Neural progenitor cell (in vitro differentiated cells): ENCODE results near the gene B4GALNT3. TPM values are rescaled to one million over a fixed set of nuclear protein-coding genes. Genes with fewer than 3 reads are reported as not detected.

Experiments used
- DNase-seq: peaks from one replicate; pipeline ENCODE4 v3.0.0-alpha.2; 2016; ENCODE audit warnings: low spot score
- H2AFZ ChIP-seq: fragments of 200-600 bp; sonication (generic); replicated peaks from 2 replicates; pipeline ENCODE4 v1.6.1; 2016; ENCODE audit warnings: antibody characterized with exemption
- H3F3A ChIP-seq: fragments of 200-600 bp; sonication (generic); 2 replicates; pipeline ENCODE4 v1.6.1; 2016; ENCODE audit warnings: antibody characterized with exemption, low read depth
- H3K27ac ChIP-seq: fragments of 200-600 bp; sonication (generic); 2 replicates; pipeline ENCODE4 v1.5.1; 2016; ENCODE audit warnings: mild to moderate bottlenecking
- H3K27me3 ChIP-seq: fragments of 200-600 bp; sonication (generic); 2 replicates; pipeline ENCODE4 v1.6.1; 2016; ENCODE audit warnings: mild to moderate bottlenecking, moderate library complexity
- H3K36me3 ChIP-seq: fragments of 200-600 bp; sonication (generic); 2 replicates; pipeline ENCODE4 v1.5.1; 2016
- H3K4me1 ChIP-seq: fragments of 200-600 bp; sonication (generic); 2 replicates; pipeline ENCODE4 v1.6.1; 2016; ENCODE audit warnings: mixed run types
- H3K4me2 ChIP-seq: fragments of 200-600 bp; sonication (generic); 2 replicates; pipeline ENCODE4 v1.6.1; 2016
- H3K4me3 ChIP-seq: fragments of 200-600 bp; sonication (generic); 2 replicates; pipeline ENCODE4 v1.5.1; 2016
- H3K79me2 ChIP-seq: fragments of 200-600 bp; sonication (generic); 2 replicates; pipeline ENCODE4 v1.6.1; 2016; ENCODE audit warnings: low read depth
- H3K9ac ChIP-seq: fragments of 200-600 bp; sonication (generic); 2 replicates; pipeline ENCODE4 v1.6.1; 2016
- H3K9me3 ChIP-seq: fragments of 200-600 bp; sonication (generic); 2 replicates; pipeline ENCODE4 v1.5.1; 2016; ENCODE audit warnings: low read depth
- H4K20me1 ChIP-seq: fragments of 200-600 bp; sonication (generic); 2 replicates; pipeline ENCODE4 v1.6.1; 2016; ENCODE audit warnings: low read depth
- H3K27ac Mint-ChIP-seq: 3 replicates; pipeline ENCODE4 v1.8.0; 2021; ENCODE audit warnings: mixed read lengths
- H3K27me3 Mint-ChIP-seq: 2 replicates; pipeline ENCODE4 v1.8.0; 2022; ENCODE audit warnings: low read depth, mild to moderate bottlenecking, inconsistent platforms, moderate library complexity, mixed read lengths; ENCODE audit not compliant: insufficient read depth
- H3K36me3 Mint-ChIP-seq: 3 replicates; pipeline ENCODE4 v1.8.0; 2021; ENCODE audit warnings: mixed read lengths
- H3K4me1 Mint-ChIP-seq: 3 replicates; pipeline ENCODE4 v1.8.0; 2021; ENCODE audit warnings: mixed read lengths
- H3K4me3 Mint-ChIP-seq: 3 replicates; pipeline ENCODE4 v1.8.0; 2021; ENCODE audit warnings: mild to moderate bottlenecking, moderate library complexity, mixed read lengths
- H3K9me3 Mint-ChIP-seq: 3 replicates; pipeline ENCODE4 v1.8.0; 2020; ENCODE audit warnings: mixed read lengths
- CTCF ChIP-seq: fragments of 200-600 bp; sonication (generic); IDR thresholded peaks from 2 replicates; pipeline ENCODE4 v1.5.1; 2017; ENCODE audit warnings: antibody characterized with exemption, mild to moderate bottlenecking
- EZH2 ChIP-seq: fragments of 200-600 bp; sonication (generic); IDR thresholded peaks from 2 replicates; pipeline ENCODE4 v1.6.1; 2017; ENCODE audit warnings: antibody characterized with exemption, mild to moderate bottlenecking, moderate library complexity
- EZH2phosphoT487 ChIP-seq: fragments of 200-600 bp; sonication (generic); IDR thresholded peaks from 2 replicates; pipeline ENCODE4 v1.6.1; 2017; ENCODE audit warnings: antibody characterized with exemption
- total RNA-seq: library from RNA; depleted of rRNA; stranded (reverse); fragments of >200 nt; gene quantifications from 2 replicates; pipeline ENCODE4 v1.2.3, GENCODE V29; 2015; ENCODE audit warnings: low replicate concordance

The B4GALNT3 gene
- total RNA-seq, 1 donor from 2014 or later: 29.0 TPM

- Mint-ChIP-seq H3K27ac (no peak overlapping the region), H3K4me1 (peaks cover 9% of the 10 kb centered on the region)
- no peaks in the 10 kb centered on the region for H3K36me3 ChIP-seq
These were observed 67.5 kb downstream of the B4GALNT3 start for GRCh38 chr12:527241-527640.

GRCh38 chr12:527729-528128 lies 68.0 kb downstream of the B4GALNT3 start:
- Histone ChIP-seq H3K4me3 (no peak overlapping the region), H3K4me2 (no peak overlapping the region), H3K79me2 (no peaks in the 10 kb centered on the region), H3K9me3 (no peaks in the 10 kb centered on the region), H4K20me1 (no peaks in the 10 kb centered on the region), H3F3A (no peaks in the 10 kb centered on the region), H3K36me3 (no peaks in the 10 kb centered on the region), H2AFZ (no peak overlapping the region), H3K9ac (no peak overlapping the region), H3K27ac (no peak overlapping the region), H3K4me1 (peaks cover 3% of the 10 kb centered on the region), H3K27me3 (no peaks in the 10 kb centered on the region)
- H3K27me3 Mint-ChIP-seq: peaks cover 4% of the 10 kb centered on the region
- H3K36me3 Mint-ChIP-seq: no peaks in the 10 kb centered on the region
- peaks cover 6% of the 10 kb centered on the region for H3K4me1 Mint-ChIP-seq
- TF ChIP-seq EZH2 (no peak), EZH2phosphoT487 (no peak), CTCF (no peak)
- no peak overlapping the region for H3K27ac Mint-ChIP-seq
- H3K4me3 Mint-ChIP-seq: no peak overlapping the region
- peaks cover 17% of the 10 kb centered on the region for H3K9me3 Mint-ChIP-seq
- no peak for DNase-seq

More at GRCh38 chr12:527241-527640, 67.5 kb downstream of the B4GALNT3 start:
- H3F3A ChIP-seq: no peaks in the 10 kb centered on the region
- Mint-ChIP-seq H3K36me3 (no peaks in the 10 kb centered on the region), H3K9me3 (peaks cover 12% of the 10 kb centered on the region), H3K27me3 (peaks cover 4% of the 10 kb centered on the region), H3K4me3 (no peak overlapping the region)
- H3K9me3 ChIP-seq: no peaks in the 10 kb centered on the region
- peaks cover 3% of the 10 kb centered on the region for H3K4me1 ChIP-seq
- H3K27me3 ChIP-seq: no peaks in the 10 kb centered on the region
- H3K27ac ChIP-seq: no peak overlapping the region
- H3K9ac ChIP-seq: no peak overlapping the region
- no peak for DNase-seq
- H3K4me3 ChIP-seq: no peak overlapping the region
- H3K4me2 ChIP-seq: no peak overlapping the region
- H2AFZ ChIP-seq: no peak overlapping the region
- no peaks in the 10 kb centered on the region for H4K20me1 ChIP-seq
- peaks cover 2% of the 10 kb centered on the region for H3K79me2 ChIP-seq
- TF ChIP-seq EZH2 (no peak), CTCF (no peak), EZH2phosphoT487 (no peak)

- Mint-ChIP-seq H3K27me3 (peaks cover 7% of the 10 kb centered on the region), H3K27ac (no peak overlapping the region), H3K9me3 (peaks cover 18% of the 10 kb centered on the region), H3K36me3 (no peaks in the 10 kb centered on the region), H3K4me3 (no peak overlapping the region), H3K4me1 (no peaks in the 10 kb centered on the region)
- no peaks in the 10 kb centered on the region for H3K79me2 ChIP-seq
- no peaks in the 10 kb centered on the region for H3F3A ChIP-seq
- no peak overlapping the region for H3K27ac ChIP-seq
- no peaks in the 10 kb centered on the region for H3K9me3 ChIP-seq
- H3K4me1 ChIP-seq: no peaks in the 10 kb centered on the region
- no peaks in the 10 kb centered on the region for H4K20me1 ChIP-seq
- no peaks in the 10 kb centered on the region for H3K36me3 ChIP-seq
- no peak overlapping the region for H3K9ac ChIP-seq
- H2AFZ ChIP-seq: no peak overlapping the region
- no peak overlapping the region for H3K4me3 ChIP-seq
- H3K4me2 ChIP-seq: no peak overlapping the region
- DNase-seq: no peak
- no peaks in the 10 kb centered on the region for H3K27me3 ChIP-seq
- TF ChIP-seq EZH2 (no peak), CTCF (no peak), EZH2phosphoT487 (no peak)
These were observed 70.6 kb downstream of the B4GALNT3 start for GRCh38 chr12:530308-530707.
